GM18517 (cell line): ENCODE results near the gene LAMA1.
"Not testable (repeated sequence)": the region's sequence is repeated elsewhere in the genome, so short reads cannot be mapped to it uniquely, and the experiment has no call there.

ENCODE experiments used
- ATAC-seq: cut with Tn5 transposase; IDR thresholded peaks from one replicate; pipeline ENCODE4 v1.9.1; 2021; ENCODE audit warnings: mild to moderate bottlenecking, moderate library complexity; ENCODE audit not compliant: unreplicated experiment

LAMA1 gene, protein sequence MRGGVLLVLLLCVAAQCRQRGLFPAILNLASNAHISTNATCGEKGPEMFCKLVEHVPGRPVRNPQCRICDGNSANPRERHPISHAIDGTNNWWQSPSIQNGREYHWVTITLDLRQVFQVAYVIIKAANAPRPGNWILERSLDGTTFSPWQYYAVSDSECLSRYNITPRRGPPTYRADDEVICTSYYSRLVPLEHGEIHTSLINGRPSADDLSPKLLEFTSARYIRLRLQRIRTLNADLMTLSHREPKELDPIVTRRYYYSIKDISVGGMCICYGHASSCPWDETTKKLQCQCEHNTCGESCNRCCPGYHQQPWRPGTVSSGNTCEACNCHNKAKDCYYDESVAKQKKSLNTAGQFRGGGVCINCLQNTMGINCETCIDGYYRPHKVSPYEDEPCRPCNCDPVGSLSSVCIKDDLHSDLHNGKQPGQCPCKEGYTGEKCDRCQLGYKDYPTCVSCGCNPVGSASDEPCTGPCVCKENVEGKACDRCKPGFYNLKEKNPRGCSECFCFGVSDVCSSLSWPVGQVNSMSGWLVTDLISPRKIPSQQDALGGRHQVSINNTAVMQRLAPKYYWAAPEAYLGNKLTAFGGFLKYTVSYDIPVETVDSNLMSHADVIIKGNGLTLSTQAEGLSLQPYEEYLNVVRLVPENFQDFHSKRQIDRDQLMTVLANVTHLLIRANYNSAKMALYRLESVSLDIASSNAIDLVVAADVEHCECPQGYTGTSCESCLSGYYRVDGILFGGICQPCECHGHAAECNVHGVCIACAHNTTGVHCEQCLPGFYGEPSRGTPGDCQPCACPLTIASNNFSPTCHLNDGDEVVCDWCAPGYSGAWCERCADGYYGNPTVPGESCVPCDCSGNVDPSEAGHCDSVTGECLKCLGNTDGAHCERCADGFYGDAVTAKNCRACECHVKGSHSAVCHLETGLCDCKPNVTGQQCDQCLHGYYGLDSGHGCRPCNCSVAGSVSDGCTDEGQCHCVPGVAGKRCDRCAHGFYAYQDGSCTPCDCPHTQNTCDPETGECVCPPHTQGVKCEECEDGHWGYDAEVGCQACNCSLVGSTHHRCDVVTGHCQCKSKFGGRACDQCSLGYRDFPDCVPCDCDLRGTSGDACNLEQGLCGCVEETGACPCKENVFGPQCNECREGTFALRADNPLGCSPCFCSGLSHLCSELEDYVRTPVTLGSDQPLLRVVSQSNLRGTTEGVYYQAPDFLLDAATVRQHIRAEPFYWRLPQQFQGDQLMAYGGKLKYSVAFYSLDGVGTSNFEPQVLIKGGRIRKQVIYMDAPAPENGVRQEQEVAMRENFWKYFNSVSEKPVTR (N-terminal part only)

DNA sequence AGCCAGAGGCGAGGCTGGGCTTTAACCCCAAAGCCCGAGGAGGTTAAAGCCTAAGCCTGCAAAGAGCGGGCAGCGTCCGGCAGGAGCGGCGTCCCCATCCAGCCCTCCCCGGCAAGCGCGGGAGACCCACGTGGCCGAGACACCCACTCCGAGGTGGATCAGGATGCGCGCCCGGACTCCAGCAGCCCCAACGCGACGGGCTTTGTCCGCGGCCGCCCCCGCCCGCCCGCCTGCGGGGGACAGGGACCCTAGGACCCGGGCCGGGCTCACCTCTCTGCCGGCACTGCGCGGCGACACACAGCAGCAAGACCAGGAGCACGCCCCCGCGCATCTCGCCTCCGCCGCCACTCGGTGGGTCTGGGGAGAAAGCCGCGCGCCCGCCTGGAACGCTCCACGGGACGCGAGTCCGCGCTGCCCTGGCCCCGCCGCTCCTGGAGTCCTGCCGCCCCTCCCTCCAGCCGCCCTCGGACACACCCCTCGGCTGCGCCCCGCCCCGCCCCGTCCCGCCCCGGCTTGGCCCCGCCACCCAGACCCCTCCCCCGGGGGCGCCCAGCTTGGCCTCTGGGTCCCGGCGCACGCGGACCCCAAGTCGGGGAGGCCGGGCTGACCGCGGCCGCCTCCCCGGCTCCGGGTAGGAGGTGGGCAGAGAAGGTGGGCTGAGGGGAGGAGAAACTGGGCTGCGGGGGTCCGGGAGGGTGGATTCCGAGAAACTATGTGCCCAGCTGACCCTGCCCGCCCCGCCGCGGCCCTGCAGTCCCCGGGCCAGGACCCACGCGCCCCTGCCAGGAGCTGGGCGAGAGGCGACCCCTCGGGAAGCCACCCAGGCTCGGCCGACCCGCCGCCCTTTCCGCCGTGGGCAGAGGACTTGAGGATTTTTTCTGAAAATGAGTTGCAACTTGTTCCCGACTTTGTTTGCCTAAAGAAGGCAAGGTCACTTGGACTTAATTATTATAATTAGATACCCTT lies at the start of gene LAMA1:
Gene LAMA1 (minus strand): TSS at position 408 of the 966 bp plus-strand sequence. CDS start 77 bp downstream, at position 331.
- ATAC-seq = no peak

DNA sequence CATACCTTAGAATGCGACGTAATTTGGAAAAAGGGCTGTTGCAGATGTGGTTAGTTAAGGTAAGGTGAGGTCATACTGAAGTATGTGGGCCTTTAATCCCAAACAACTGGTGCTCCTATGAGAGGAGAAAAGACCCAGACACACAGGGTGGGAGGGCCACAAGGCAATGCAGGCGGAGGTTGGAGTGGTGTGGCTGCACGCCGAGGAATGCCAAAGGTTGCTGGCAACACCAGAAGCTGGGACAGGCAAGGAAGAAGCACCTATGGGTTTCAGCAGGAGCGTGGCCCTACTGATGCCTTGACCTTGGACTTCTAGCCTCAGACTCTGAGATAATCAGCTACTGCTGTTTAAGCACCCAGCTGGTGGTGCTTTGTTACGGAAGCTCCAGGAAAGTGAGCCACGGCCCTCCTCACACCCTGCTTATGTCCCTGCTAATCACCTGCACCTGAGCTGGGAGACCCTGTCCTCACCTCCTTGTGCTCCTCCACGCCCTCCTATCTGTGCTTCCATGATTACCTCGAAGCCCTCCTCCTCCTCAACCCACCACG lies 48.3 kb upstream of the LAMA1 start:
- ATAC-seq = no peak

DNA sequence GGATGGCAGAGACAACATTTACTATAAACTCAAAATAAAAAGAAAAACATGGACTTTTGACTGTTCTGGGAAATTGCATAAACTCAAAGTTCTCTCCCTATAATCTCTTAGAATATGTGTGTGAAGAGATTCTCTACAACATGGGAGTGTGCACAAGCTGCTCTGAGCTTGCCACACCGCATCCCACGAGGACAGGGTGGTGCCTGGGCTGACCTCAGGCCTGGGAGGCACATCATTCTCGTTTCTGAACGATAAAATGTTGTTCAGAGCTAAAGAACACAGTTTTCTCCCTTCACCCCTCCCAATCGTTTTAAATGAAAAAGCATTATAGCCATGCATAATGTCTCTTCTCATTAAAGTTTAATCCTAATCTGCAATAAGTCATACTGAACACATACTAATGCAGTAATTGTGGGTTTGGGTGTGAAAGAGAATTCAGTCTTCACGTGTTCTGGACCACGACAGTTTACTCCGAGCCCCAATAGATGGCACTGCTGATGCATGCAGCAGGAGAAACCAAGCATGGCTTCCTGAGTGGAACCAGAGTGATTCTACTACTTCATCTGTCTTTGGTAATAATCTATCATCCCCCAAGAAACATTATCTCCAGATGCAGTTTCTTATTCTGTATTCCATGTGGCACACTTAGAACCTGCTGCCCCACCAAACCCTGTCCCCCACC lies 46.9 kb upstream of the LAMA1 start:
- ATAC-seq = no peak

DNA sequence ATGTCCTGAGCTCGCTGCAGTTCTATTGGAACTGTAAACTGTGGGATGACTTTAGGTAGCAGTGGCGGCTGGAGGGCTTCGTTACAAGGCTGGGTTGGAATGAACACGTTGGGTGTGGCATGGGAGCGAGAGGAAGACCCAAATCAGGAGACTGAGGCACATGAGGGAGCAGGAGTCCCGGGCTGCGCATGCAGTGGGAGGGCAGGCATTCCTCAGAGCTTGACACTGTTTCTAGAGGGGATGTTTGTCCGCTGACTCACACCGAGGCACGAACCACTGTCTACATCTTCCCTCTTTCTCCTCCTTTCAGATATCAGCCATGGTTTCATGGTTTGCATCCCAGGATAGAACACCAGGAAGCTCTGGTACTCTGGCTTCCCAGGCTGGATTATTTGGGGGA lies 40.6 kb upstream of the LAMA1 start:
- ATAC-seq = no peak

DNA sequence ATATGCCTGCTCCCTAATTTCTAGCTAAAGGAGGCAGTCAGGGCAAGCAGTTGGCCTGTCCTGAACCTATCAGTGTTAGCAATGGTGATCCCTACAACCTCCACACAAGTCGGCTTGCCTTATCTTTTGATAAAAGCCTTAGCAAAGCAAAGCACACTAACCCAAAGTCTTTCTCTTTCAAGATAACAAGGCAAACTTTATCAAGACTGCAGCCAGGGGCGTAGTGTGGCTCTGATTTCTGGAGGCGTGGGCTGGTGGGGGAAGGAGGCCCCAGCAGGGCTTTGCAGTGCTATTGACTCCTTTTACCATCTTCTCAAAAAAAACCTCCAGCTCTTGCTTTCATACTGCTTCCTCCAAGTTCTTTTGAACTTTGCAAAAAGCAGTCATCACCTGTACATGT lies 40.2 kb upstream of the LAMA1 start:
- no peak for ATAC-seq

DNA sequence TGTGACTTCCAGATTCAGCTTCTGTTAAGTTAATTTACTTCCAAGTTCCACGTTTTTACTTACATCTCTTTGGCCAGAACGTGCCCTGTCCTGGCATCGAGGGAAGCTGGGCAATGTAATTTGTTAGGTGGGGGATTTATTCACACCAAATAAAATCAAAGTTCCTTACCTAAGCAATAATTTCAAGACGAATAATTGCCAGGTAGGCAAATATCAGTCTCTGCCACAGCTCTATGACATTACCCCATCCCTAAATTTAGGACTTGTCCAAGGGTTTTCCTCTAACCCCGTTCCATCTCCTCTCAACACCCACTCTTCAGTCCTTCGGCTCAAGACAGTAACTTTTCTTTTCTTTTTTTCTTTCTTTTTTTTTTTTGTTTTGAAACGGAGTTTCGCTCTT lies 38.3 kb upstream of the LAMA1 start:
- no peak for ATAC-seq

DNA sequence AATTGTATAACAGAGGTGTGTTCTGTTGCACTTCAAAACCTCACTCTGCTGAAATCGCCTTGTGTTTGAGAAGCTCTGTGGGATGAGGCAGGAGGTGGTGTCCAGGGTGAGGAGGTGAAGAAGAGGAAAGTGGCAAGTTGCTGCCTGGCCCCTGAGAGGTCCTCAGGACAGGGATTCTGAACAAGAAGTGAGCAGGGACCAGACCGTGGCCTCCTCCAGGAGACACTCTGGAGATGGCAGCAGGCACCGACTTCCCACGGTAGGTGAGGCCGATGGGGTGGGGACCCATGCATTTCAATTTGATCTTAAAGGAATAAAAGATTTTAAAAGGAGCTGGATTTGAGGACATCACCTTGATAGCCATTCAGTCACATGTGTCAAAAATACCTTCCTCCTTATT lies 37.5 kb upstream of the LAMA1 start:
- no peak for ATAC-seq

DNA sequence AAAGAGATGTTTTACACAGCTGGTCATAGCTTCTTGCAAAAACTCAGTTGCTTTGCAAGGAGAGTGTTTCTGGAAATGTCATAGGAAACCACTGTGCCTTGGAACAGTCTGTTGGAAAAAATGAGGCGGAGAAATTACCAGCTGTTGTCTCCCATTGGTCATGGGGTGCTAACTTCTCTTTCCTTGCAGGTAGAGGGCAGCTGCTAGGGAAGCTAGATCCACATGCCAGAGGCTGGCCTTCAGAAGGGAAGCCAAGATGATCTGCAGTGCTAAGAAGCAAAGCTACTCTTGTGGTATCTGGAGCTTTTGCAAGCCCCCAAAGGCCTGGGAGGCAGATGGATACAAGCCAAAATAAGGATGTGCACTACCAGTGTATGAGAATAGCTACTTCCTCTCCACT lies 34.8 kb upstream of the LAMA1 start:
- ATAC-seq = no peak

DNA sequence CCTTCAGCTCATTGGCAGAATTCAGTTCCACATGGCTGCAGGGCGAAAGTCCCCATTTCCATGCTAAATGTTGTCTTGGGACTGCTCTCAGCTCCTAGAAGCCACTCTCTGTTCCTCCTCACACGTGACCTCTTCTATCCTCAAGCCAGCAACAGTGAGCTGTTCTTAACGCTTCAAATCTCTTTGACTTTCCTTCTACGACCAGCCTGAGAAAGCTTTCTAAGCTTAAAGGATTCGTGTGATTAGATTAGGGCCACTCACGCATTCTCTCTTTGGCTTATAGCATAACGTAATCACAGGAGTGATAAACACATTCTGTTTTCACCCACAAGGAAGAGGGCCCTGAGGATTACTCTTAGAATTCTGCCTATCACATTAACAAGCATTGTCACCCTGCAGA lies 29.8 kb upstream of the LAMA1 start:
- ATAC-seq = no peak

DNA sequence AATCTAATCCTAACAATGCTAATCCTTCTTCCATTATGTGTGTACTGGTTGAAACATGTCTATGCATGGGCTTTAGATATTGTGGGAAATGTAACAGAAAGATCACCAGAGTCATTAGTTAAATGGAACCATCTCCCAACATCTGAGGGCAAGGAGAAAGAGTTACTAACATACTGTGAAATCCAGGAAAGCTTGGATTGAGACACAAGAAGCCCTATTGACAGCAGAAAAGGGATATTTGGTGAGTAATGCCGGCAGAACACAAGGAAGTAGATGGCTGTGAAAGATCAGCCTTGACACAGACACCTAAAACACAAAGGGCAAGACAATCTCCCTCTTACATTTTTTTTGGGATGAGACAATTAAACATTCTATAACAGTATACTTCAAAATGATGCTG lies 28.5 kb upstream of the LAMA1 start:
- no peak for ATAC-seq

DNA sequence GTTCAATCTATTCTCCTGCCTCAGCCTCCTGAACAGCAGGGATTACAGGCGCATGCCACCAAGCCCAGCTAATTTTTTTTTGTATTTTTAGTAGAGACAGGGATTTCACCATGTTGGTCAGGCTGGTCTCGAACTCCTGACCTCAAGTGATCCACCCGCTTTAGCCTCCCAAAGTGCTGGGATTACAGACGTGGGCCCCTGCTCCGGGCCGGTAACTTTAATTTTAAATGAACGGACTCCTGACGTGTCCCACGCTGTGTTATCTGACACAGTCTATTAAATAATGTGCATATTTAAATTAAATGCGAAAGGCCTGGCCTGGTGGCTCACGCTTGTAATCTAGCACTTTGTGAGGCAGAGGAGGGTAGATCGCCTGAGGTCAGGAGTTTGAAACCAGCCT lies 27.3 kb upstream of the LAMA1 start:
- ATAC-seq = not testable (repeated sequence)

DNA sequence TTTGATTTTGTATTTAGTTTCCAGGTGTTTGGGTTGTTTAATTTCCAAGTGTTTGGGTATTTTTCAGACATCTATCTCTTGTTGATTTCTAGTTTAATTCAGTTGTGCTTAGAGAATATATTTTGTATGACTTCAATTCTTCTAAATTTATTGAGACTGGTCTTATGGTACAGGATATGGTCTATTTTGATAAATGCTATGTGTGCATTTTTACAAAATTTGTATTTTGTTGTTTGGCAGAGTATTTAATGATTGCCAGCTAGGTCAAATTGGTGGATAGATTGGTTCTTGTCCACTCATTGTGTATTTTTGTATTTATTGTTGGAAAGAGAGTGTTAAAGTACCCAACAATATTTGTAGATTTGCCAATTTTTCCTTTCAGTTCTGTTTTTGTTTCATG lies 23.7 kb upstream of the LAMA1 start:
- ATAC-seq = no peak

DNA sequence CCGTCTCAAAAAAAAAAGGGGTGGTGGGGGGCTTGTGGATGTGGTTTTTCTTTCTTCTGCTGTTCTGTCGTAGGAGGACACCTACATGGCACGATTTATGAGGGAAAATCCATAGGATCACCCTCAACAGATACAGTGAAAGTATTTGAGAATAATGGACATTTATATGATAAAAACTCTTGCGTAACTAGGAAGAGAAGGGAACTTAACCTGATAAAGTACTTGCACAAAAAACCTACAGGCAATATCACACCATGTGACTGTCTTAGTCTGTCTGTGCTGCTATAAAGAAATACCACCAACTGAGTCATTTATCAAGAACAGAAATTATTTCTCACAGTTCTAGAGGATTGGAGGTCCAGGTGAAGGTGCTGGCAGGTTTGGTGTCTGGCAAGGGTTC lies 21.8 kb upstream of the LAMA1 start:
- ATAC-seq = no peak

DNA sequence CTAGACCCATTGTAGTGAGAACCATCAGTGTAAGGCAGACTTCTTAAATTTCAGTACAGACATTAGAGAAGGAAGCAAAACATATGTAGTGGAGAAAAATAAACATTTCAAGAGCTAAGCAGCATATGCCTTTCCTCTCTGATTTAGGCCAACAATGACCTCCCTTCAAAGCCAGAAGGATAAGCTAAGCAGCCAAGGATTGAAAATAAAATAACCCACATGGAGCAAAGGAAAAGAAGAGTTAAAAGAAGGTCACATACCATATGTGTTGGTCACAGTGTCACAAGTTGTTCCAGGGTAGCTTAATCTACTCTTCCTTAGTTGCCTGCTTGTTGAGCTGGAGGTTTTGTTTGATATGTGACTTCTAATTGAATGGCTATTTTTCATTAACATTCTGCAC lies 15.6 kb upstream of the LAMA1 start:
- no peak for ATAC-seq

DNA sequence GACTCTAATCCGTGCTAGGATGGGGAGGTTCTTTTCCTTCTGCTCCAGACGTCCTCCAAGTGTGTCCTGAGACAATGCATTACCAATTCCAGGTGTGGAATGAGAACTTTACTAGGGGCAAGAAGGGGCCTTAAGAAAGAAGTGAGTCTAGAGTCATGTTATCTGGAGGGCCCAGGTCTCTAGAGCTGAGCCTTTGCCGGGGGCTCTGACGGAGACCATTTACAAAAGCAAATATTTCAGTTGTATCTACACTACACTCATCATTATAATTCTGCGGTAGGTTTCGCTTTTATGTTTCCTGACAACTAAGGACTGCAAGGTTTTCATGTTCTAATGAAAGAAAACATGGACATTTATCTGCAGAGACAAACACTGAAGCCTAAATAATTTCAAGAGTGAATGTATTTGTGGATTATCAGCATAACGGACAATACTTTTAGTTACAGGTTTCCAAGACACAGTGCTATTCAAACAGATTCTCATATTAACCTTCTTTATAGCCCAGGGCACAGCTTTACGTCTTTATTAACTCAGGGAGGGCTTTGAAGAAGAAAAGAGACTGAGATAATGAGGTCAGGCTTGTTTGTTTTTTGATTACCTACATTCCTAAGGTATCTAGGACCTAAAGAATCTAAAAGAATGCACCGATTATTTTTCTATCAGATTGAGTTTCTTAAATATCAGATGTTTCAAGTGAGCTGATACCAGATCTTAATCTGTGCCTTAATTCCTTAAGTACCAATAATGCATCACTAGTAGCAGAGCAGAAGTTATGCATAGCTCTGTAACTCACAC lies 15.0 kb upstream of the LAMA1 start:
- ATAC-seq = no peak

DNA sequence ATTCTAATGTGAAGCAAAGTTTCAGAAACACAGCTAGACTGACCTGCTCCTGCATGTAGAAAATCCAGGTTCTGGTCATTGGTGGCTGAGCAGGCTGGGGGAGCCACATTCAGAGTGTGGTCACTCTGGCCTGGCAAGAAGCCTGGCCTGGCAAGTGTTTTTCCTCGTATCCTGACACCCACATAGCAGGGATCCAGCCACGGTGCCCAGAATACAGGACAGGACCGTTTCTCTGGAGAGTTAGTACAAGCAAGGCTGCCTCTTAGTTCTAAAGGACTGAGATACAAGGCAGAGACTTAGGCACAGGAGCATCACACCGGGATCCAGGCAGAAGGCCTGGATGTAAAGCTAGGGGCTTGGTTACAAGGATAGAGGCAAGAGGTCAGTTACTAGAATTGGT lies 4.8 kb upstream of the LAMA1 start:
- ATAC-seq = no peak

DNA sequence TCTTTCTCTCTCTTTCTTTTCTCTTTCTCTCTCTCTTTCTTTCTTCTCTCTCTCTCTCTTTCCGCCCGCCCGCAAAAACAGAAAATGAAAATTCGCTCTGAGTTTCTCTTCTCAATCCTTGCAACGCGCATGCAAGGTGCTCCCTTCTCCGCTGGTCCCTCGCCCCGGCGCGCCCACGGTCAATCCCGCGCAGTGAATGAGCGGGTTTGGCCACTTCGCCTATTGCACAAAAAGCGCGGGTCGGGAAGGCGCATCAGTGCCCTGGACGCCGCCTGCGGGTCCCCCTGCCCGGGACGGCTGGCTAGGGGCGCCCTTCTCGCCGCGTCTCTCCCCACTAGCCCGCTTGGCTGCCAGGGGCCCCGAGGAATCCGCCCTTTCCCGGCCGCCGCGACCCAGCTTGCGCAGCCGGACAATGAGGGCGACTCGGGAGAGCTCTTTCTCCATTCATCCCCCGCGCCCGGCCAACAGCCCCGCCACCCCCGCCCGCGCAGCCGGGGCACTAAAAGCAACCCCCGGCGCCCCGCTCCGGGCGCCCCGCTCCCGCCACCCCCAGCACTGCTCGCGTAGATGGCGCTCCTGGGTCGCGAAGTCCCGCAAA lies 706 bp downstream of the LAMA1 start:
- no peak for ATAC-seq
